Right cardiac atrium (tissue), 5 donors: ENCODE data around the gene ERBB2. TPM values are rescaled to one million over a fixed set of nuclear protein-coding genes. Genes with fewer than 3 reads are reported as not detected.

Experiments
- ATAC-seq, 2 donors: fragments of 200-7000 bp; cut with Tn5 transposase; one replicate each; pipeline versions ENCODE4 v1.8.0 to v1.9.1; 2020; ENCODE audit warnings: moderate library complexity in 2 of 2, mild to moderate bottlenecking in 1 of 2
- DNase-seq, 3 donors: peaks; one replicate each; pipeline ENCODE4 v3.0.0-alpha.2; 2020
- H3K27ac ChIP-seq: one replicate; pipeline ENCODE4 v1.5.1; 2013; ENCODE audit warnings: mild to moderate bottlenecking, low read length, control low read depth, moderate library complexity
- H3K27me3 ChIP-seq: one replicate; pipeline ENCODE4 v1.6.1; 2013; ENCODE audit not compliant: control insufficient read depth, insufficient read depth
- H3K4me1 ChIP-seq: one replicate; pipeline ENCODE4 v1.6.1; 2013; ENCODE audit warnings: low read length; ENCODE audit not compliant: control insufficient read depth, insufficient read depth
- H3K4me3 ChIP-seq: one replicate; pipeline ENCODE4 v1.5.1; 2013; ENCODE audit warnings: low read length, control low read depth
- H3K9me3 ChIP-seq: one replicate; pipeline ENCODE4 v1.6.1; 2013; ENCODE audit warnings: low read length; ENCODE audit not compliant: control insufficient read depth
- WGBS: extraction: QIAGEN DNeasy Blood & Tissue Kit; methylation state at CpG from one replicate; pipeline ENCODE4 v1.1.7; 2013; 5-methylcytosine and 5-hydroxymethylcytosine counted together
- intact Hi-C, 4 donors: fragments of 100-400 bp; cut with DNase I; formaldehyde crosslinking; loops; one replicate each; pipeline versions ENCODE4 v1.11.0 to v1.14.0; 2022 to 2023
- polyA plus RNA-seq: library from polyadenylated mRNA; stranded (reverse); fragments of 200-250 nt; gene quantifications from one replicate; pipeline ENCODE4 v1.2.3, GENCODE V29; 2013
- total RNA-seq, 4 donors: library from RNA; stranded (reverse); fragmentation: NEBNext Ultra II Directional; extraction: Animal tissue kit (Norgen Biotek cat#: 25700); gene quantifications; one replicate each; pipeline ENCODE4 v1.2.1, GENCODE V29; 2021
- donor health status: healthy with polysubstance abuse.
- donor health status: DM: no; HTN: yes; CAD: no.
- donor health status: DM: no; HTN: no; CAD: no.
- donor health status: DM: no; HTN: yes; CAD: no; lungs with severe emphysema.
- donor health status: DM: yes; HTN: yes; CAD: no.

Gene ERBB2
- total and polyA plus RNA-seq, 5 donors, result 56.4 to 178 (median 102) TPM

DNA sequence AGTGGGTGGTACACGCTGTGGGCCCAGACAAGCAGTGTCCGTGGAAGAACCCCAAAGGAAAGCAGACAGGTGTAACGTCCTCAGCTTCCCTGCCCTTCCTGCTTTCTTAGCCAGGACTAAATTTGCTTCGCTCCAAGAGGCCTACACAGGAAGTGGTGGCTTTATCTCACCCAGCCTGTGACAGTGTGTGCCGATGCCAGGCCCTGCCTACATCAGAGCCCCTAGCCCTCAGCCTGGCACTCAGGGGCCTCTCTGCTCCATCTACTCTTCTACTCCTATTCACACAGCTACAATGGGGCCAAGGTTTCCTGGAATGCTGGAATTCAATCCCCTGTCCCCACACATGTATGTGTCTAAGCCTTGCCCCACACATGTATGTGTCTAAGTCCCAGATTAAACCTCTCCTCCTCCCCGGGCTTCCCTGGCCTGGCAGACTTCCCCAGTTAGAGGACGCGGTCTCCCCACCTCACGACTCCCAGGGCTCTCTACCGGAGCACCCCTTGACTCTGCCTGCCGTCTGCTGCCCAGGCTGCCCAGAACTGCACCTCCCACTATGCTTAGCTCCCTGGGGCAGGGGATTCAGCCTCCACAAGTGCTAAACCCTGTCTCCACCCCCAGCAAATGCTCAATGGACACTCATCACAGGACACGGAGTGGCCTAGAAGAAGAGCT lies 20.2 kb upstream of the ERBB2 start:
- Histone ChIP-seq H3K27me3 (no peaks in the 10 kb centered on the region), H3K4me3 (no peak overlapping the region), H3K27ac (peak overlapping the region; percentile 84), H3K9me3 (no peaks in the 10 kb centered on the region), H3K4me1 (peaks cover 22% of the 10 kb centered on the region)
- DNase-seq (peak; percentile 38 to 72 (median 53)), ATAC-seq (peak; percentile 34 to 44)
- WGBS, result 56% methylated on average over 12 of the region's 12 CpGs
- intact Hi-C loops, result loop anchor here in 1 of 4 donors (10.0 kb wide), 1 partner anchor 55 kb away; the partner anchor contains the start of gene PPP1R1B

DNA sequence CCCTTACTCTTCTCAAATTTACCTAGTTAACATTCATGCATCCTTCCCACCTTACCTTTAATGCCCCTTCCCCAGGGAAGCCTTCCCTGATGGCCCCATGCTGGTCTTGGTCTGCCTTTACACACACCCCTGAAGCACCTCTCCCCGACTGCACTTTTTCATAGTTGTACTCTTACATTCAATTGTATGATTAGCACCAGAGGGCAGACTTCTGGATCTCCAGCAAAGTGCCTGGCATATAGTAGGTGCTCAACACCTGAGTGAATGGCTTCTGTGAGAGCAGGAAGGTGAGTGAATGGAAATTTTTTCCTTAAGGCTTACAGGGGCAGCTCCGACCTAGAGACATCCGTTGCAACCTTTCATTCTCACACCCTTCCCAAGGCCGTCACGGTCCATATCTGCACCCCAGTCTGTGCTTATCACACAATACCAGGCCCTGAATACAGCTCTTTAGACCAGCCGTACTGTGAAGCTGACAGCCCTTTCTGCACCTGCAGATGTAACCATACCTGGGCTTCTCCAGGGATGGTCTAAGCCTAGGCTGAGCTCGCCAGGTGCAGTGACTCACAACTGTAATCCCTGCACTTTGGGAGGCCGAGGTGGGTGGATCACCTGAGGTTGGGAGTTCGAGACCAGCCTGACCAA lies 16.4 kb upstream of the ERBB2 start:
- intact Hi-C loops, result no loop called here
- WGBS, result 89% methylated on average over 9 of the region's 9 CpGs
- peaks cover 2% of the 10 kb centered on the region for H3K4me1 ChIP-seq
- ATAC-seq, result no peak
- DNase-seq, result peak in 1 of 3 donors; percentile 11
- no peaks in the 10 kb centered on the region for H3K27me3 ChIP-seq
- no peak overlapping the region for H3K4me3 ChIP-seq
- no peak overlapping the region for H3K27ac ChIP-seq
- H3K9me3 ChIP-seq, result no peaks in the 10 kb centered on the region

DNA sequence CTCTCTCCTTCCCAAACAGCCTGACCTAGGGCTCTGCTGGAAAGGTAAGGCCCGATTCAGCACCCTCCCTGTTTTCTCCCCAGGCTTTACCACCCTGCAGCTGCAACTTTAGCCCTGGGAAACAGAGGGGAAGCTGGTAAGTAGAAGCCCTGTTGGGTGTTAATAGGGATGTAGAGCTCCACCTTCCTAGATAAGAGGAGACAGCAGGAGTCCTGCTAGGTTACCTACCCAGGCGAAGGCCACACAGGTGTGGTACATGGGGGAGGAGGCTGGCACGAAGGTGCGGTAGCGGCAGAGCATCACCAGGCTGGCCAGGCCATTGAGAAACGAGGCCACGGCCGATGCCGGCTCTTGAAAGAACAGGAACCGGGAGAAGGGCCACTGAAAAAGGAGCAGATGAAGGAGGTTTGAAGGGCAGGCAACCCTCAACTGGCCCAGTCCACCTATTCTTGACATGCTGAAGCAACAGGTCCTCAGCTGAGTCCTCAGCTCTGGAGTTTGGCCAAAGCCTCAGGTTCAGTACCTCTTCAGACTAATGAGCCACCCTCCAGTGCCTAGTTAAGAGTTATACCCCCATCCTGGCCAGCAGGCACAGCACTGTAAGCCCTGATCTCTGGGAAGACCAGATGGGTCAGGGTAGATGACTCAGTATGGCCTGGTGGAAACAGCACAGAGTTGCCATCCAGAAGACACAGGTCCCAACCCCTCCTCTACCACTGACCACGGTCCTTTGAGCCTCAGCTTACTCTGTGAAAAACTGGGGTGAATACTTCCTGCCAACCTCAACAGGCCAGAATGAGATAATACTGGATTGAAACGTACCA lies 15.3 kb upstream of the ERBB2 start:
- Histone ChIP-seq H3K4me1 (no peaks in the 10 kb centered on the region), H3K9me3 (no peaks in the 10 kb centered on the region), H3K27ac (no peak overlapping the region), H3K27me3 (no peaks in the 10 kb centered on the region), H3K4me3 (no peak overlapping the region)
- intact Hi-C loops, result no loop called here
- peak; percentile 2 to 41 (median 38) for DNase-seq
- ATAC-seq, result no peak
- WGBS, result 91% methylated on average over 12 of the region's 12 CpGs

DNA sequence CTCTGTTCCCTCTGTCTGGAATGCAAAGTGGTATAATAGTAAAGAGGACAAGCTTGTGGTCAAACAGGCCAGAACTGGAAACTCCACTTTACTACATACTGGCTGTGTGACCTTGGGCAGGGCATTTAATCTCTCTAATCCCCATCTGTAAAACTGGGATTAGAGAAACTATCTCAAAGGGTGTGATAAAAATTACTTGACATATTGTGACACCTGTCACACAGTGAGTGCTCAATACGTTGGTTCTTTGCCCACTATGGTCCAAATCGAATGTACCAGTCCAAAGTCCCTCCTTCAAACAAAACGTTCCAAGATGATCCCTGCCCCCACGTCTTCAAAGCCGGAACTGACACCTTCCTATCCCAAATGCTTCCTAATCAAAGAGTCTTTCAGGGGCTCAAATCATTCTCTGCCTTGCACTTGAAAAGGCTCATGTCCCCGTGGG lies 12.7 kb upstream of the ERBB2 start:
- H3K9me3 ChIP-seq, result no peaks in the 10 kb centered on the region
- no peaks in the 10 kb centered on the region for H3K27me3 ChIP-seq
- ATAC-seq, result no peak
- no peak overlapping the region for H3K27ac ChIP-seq
- H3K4me1 ChIP-seq, result no peaks in the 10 kb centered on the region
- intact Hi-C loops, result no loop called here
- WGBS, result 59% methylated on average over 6 of the region's 6 CpGs
- peak overlapping the region; percentile 96 for H3K4me3 ChIP-seq
- DNase-seq, result no peak

DNA sequence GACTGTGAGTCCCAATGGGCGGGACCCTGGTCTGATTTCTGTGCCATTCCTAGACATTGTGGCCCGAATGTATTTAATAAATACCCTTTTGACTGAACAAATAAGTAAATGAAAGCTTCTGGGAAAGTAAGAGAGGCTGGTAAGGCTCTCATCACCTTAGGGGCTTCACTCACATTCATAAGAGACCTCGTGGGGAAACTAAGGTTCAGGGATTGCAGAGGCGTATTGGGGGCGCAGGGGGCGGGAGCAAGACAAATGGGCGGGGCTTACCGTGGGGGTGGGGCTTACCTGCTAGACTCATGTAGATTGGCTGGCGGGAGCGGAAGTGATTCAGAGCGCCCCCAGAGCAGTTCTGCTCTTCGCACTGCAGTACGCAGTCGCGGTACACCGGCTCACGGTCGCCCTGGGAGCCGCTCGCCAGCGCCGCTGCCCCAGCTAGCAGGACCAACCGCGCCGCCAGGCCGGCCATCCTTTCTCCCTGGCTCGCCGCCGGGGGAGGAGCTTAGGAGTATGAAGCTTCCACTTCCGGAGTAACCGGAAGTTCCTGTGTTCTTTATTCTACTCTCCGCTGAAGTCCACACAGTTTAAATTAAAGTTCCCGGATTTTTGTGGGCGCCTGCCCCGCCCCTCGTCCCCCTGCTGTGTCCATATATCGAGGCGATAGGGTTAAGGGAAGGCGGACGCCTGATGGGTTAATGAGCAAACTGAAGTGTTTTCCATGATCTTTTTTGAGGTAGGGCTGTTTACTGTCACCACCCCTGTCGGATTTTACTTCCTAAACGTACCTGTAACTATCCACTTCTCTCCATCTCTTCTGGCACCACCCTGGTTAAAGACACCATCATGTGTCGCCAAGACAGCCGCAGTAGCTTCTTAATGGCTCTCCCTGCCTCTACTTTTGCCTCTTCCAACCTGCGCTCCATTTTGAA lies 12.1 kb upstream of the ERBB2 start, which contains the start of gene PGAP3:
TSS of gene PGAP3 (minus strand) at position 512 of the 929 bp plus-strand sequence. CDS start at position 469, 43 bp downstream.
- intact Hi-C loops, result no loop called here
- 3% methylated on average over 45 of the region's 45 CpGs for WGBS
- Histone ChIP-seq H3K27me3 (no peaks in the 10 kb centered on the region), H3K27ac (peak within 1 kb of the TSS; percentile 100), H3K9me3 (no peaks in the 10 kb centered on the region), H3K4me1 (no peaks in the 10 kb centered on the region), H3K4me3 (peak within 1 kb of the TSS; percentile 96)
- peak; percentile 91 to 96 (median 94) for DNase-seq
- ATAC-seq, result peak; percentile 95 to 96

DNA sequence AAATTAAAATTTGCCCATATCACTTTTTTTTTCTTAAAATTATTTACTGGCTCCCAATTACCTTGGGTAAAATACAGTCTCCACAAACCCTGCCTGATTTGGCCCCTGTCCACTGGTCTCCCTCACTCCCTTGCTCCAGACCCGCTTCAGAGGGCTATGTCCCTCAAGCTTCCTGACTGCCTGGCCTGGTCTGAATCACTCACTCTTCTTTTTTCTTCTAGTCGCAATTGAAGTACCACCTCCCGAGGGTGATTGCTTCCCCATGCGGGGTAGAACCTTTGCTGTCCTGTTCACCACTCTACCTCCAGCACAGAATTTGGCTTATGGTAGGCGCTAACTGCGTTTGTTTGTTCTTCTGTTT lies 11.4 kb upstream of the ERBB2 start:
- H3K4me3 ChIP-seq, result peak overlapping the region; percentile 96
- no peaks in the 10 kb centered on the region for H3K4me1 ChIP-seq
- ATAC-seq (peak in 1 of 2 donors; percentile 4), DNase-seq (no peak)
- WGBS, result 11% methylated on average over 6 of the region's 6 CpGs
- H3K27ac ChIP-seq, result peak overlapping the region; percentile 100
- intact Hi-C loops, result no loop called here
- no peaks in the 10 kb centered on the region for H3K27me3 ChIP-seq
- H3K9me3 ChIP-seq, result no peaks in the 10 kb centered on the region

DNA sequence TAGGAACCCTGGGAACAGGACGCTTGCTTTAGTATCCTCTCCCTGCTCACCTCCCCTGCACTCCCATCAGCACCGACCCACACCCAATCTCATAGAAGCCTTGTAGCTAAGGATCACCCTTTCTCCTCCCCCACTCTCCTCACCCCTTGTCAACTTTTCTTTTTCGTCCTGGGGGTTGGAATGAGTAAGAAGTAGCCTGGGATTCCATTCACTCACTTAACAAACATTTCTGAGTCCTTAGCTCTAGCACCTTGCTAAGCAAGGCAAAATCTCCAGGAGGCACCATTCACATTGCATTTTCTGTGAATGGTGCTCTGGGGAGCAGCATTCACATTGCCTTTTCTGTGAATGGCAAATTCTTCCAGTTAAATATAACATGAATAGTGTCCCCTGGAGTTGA lies 10.9 kb upstream of the ERBB2 start:
- DNase-seq (no peak), ATAC-seq (no peak)
- Histone ChIP-seq H3K27me3 (no peaks in the 10 kb centered on the region), H3K4me1 (no peaks in the 10 kb centered on the region), H3K9me3 (no peaks in the 10 kb centered on the region), H3K27ac (no peak overlapping the region), H3K4me3 (no peak overlapping the region)
- intact Hi-C loops, result no loop called here
- 42% methylated on average over 3 of the region's 3 CpGs for WGBS

DNA sequence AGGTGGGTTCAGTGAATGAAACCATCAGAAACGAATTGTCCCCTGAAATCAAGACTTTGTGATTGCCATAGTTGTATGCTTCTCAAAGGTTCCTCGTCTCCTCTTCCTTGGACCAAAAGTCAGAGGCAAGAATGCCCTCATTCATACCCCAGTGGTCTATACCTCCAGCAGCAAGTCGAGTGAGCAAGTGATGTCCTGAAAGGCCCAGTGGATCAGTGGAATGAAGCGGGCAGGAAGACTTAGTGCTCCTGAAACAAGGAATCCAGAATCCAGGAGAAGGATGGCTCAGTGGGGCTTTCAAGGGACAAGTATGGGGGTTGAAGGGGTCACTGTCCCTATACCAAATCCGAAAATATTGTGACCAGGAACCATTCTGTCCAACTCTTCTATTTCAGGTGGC lies 5.3 kb upstream of the ERBB2 start:
- H3K9me3 ChIP-seq, result no peaks in the 10 kb centered on the region
- WGBS, result 84% methylated on average over 5 of the region's 5 CpGs
- intact Hi-C loops, result no loop called here

DNA sequence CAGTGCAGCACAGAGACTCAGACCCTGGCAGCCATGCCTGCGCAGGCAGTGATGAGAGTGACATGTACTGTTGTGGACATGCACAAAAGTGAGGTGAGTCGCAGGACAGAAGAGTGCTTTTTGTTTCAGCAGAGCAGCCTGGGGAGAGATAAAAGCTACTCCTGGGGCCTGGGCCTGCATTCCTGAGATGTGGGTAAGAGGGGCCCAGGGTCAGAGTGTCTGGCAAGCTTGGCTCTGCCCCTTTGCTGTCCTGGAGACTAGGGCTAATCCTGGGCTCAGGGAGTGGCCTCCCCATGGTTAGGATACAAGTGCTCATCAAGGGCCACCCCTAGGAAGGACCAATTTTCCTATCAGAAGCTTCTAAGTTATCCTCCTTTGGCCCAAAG lies 4.8 kb upstream of the ERBB2 start:
- WGBS, result 74% methylated on average over 2 of the region's 2 CpGs
- DNase-seq, result no peak
- H3K4me3 ChIP-seq, result no peak overlapping the region
- intact Hi-C loops, result no loop called here
- no peaks in the 10 kb centered on the region for H3K4me1 ChIP-seq
- no peaks in the 10 kb centered on the region for H3K27me3 ChIP-seq
- no peak for ATAC-seq
- H3K27ac ChIP-seq, result no peak overlapping the region
- H3K9me3 ChIP-seq, result no peaks in the 10 kb centered on the region

More for the DNA sequence above, 5.3 kb upstream of the ERBB2 start:
- Histone ChIP-seq H3K4me3 (no peak overlapping the region), H3K27me3 (no peaks in the 10 kb centered on the region), H3K4me1 (no peaks in the 10 kb centered on the region), H3K27ac (no peak overlapping the region)
- DNase-seq (no peak), ATAC-seq (no peak)

DNA sequence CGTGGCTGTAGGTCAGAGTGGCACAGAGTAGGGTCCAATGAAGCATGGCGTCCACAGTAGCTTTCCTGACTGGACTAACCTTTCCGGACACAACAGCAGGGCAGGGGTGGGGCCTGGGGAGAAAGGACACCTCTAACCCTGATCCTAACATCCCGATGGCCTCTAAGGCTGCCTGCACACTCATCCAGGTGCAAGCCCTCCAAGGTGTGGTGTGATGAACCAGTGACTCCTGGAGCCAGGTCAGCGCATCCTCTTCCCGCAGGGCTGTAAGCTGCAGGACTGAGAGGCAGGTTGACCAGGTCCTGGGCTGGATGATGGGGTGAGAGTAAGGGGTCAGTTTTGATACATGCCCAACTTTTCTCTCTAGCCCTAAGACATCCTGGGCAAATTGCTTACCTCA lies 3.1 kb upstream of the ERBB2 start:
- no peaks in the 10 kb centered on the region for H3K9me3 ChIP-seq
- 86% methylated on average over 6 of the region's 6 CpGs for WGBS
- peaks cover 1% of the 10 kb centered on the region for H3K4me1 ChIP-seq
- DNase-seq (no peak), ATAC-seq (no peak)
- no peak overlapping the region for H3K27ac ChIP-seq
- intact Hi-C loops, result no loop called here
- H3K4me3 ChIP-seq, result no peak overlapping the region
- H3K27me3 ChIP-seq, result no peaks in the 10 kb centered on the region
